Mesenchymal stem cell (in vitro differentiated cells and primary cell): ENCODE measurements around the gene CEP63.

Experiments used
- DNase-seq: peaks from one replicate; pipeline ENCODE4 v3.0.0-alpha.2; 2013
- H2AFZ ChIP-seq: one replicate; pipeline ENCODE4 v1.6.1; 2013; ENCODE audit warnings: low read depth, mild to moderate bottlenecking, control low read depth, inconsistent platforms, low read length, moderate library complexity
- H2AK5ac ChIP-seq: 2 replicates; pipeline ENCODE4 v1.6.1; 2013; ENCODE audit warnings: low read length, moderate library complexity, mild to moderate bottlenecking, inconsistent platforms; ENCODE audit not compliant: severe bottlenecking
- H2BK120ac ChIP-seq: one replicate; pipeline ENCODE4 v1.6.1; 2013; ENCODE audit warnings: low read depth, mild to moderate bottlenecking, inconsistent platforms, low read length, moderate library complexity
- H2BK12ac ChIP-seq, 2 experiments: one replicate each; pipeline ENCODE4 v1.6.1; 2013; ENCODE audit warnings: inconsistent platforms in 2 of 2, low read length in 2 of 2, mild to moderate bottlenecking in 2 of 2, moderate library complexity in 2 of 2, control low read depth in 1 of 2
- H2BK15ac ChIP-seq: one replicate; pipeline ENCODE4 v1.6.1; 2013; ENCODE audit warnings: mild to moderate bottlenecking, low read depth, inconsistent platforms; ENCODE audit not compliant: poor library complexity, severe bottlenecking
- H2BK5ac ChIP-seq: 2 replicates; pipeline ENCODE4 v1.6.1; 2013; ENCODE audit warnings: low read depth, mild to moderate bottlenecking, low read length, control low read depth, inconsistent platforms; ENCODE audit not compliant: poor library complexity, severe bottlenecking
- H3K14ac ChIP-seq, 2 experiments: one replicate each; pipeline ENCODE4 v1.6.1; 2013; ENCODE audit warnings: inconsistent platforms in 2 of 2, low read length in 2 of 2, control low read depth in 1 of 2, mild to moderate bottlenecking in 1 of 2, moderate library complexity in 1 of 2
- H3K18ac ChIP-seq, 2 experiments: one replicate each; pipeline ENCODE4 v1.6.1; 2013; ENCODE audit warnings: inconsistent platforms in 2 of 2, low read length in 2 of 2, control low read depth in 1 of 2, low read depth in 1 of 2, mild to moderate bottlenecking in 1 of 2
- H3K23ac ChIP-seq, 2 experiments: one replicate each; pipeline ENCODE4 v1.6.1; 2013; ENCODE audit warnings: inconsistent platforms in 2 of 2, low read length in 2 of 2, mild to moderate bottlenecking in 2 of 2, moderate library complexity in 2 of 2, control low read depth in 1 of 2
- H3K27ac ChIP-seq: 2 replicates; pipeline ENCODE4 v1.5.1; 2013; ENCODE audit warnings: mild to moderate bottlenecking, moderate library complexity, low read length, control low read depth, inconsistent platforms; ENCODE audit not compliant: poor library complexity, severe bottlenecking
- H3K27me3 ChIP-seq, 2 experiments: 2 replicates each; pipeline versions ENCODE4 v1.6.1 to v1.7.0; 2013; ENCODE audit warnings: low read length in 2 of 2, mild to moderate bottlenecking in 2 of 2, moderate library complexity in 2 of 2, control low read depth in 1 of 2, inconsistent platforms in 1 of 2; ENCODE audit not compliant: control insufficient read depth in 1 of 2, insufficient read depth in 1 of 2
- H3K36me3 ChIP-seq, 2 experiments: 2 replicates each; pipeline versions ENCODE4 v1.6.1 to v1.7.0; 2013; ENCODE audit warnings: low read length in 2 of 2, control low read depth in 1 of 2, inconsistent platforms in 1 of 2, low read depth in 1 of 2, mild to moderate bottlenecking in 1 of 2; ENCODE audit not compliant: insufficient read depth in 2 of 2, control insufficient read depth in 1 of 2
- H3K4ac ChIP-seq, 2 experiments: one replicate each; pipeline ENCODE4 v1.6.1; 2013; ENCODE audit warnings: inconsistent platforms in 2 of 2, low read length in 2 of 2, mild to moderate bottlenecking in 2 of 2, moderate library complexity in 2 of 2, control low read depth in 1 of 2, low read depth in 1 of 2
- H3K4me1 ChIP-seq: 2 replicates; pipeline ENCODE4 v1.6.1; 2013; ENCODE audit warnings: low read depth, low read length, control low read depth; ENCODE audit not compliant: control insufficient read depth, insufficient read depth
- H3K4me2 ChIP-seq: 2 replicates; pipeline ENCODE4 v1.6.1; 2013; ENCODE audit warnings: low read length, mild to moderate bottlenecking, inconsistent platforms; ENCODE audit not compliant: poor library complexity, severe bottlenecking
- H3K4me3 ChIP-seq, 2 experiments: 2 replicates each; pipeline versions ENCODE4 v1.5.1 to v1.7.0; 2013; ENCODE audit warnings: low read length in 2 of 2, mild to moderate bottlenecking in 2 of 2, control low read depth in 1 of 2, low read depth in 1 of 2; ENCODE audit not compliant: insufficient read depth in 1 of 2
- H3K79me1 ChIP-seq: replicated peaks from 2 replicates; pipeline ENCODE4 v1.6.1; 2013; ENCODE audit warnings: mild to moderate bottlenecking, control low read depth, low read length, inconsistent platforms; ENCODE audit not compliant: poor library complexity, severe bottlenecking
- H3K9ac ChIP-seq: 2 replicates; pipeline ENCODE4 v1.7.0; 2013; ENCODE audit warnings: mild to moderate bottlenecking, low read length, moderate library complexity
- H3K9me3 ChIP-seq: 2 replicates; pipeline ENCODE4 v1.7.0; 2013; ENCODE audit warnings: mild to moderate bottlenecking, low read length; ENCODE audit not compliant: control insufficient read depth
- H4K8ac ChIP-seq: one replicate; pipeline ENCODE4 v1.6.1; 2013; ENCODE audit warnings: inconsistent platforms, mild to moderate bottlenecking, low read length, moderate library complexity
- H4K91ac ChIP-seq: one replicate; pipeline ENCODE4 v1.6.1; 2013; ENCODE audit warnings: mild to moderate bottlenecking, low read length, inconsistent platforms
- WGBS: methylation state at CpG from one replicate; pipeline ENCODE4 v1.1.7; 2013; ENCODE audit warnings: mixed read lengths; 5-methylcytosine and 5-hydroxymethylcytosine counted together

CEP63 gene

GRCh38 chr3:134462331-134462941 is 23.4 kb upstream of the CEP63 start:
- peak overlapping the region in 1 of 2 experiments; percentile 20 for H3K4me3 ChIP-seq
- no peaks in the 10 kb centered on the region for H3K27me3 ChIP-seq
- H2BK120ac ChIP-seq = peak overlapping the region; percentile 55
- H3K9ac ChIP-seq = peak overlapping the region; percentile 91
- no peaks in the 10 kb centered on the region for H3K36me3 ChIP-seq
- no peak overlapping the region for H3K14ac ChIP-seq
- no peak overlapping the region for H3K23ac ChIP-seq
- peaks cover 15% of the 10 kb centered on the region for H3K4me1 ChIP-seq
- H3K18ac ChIP-seq = peak overlapping the region; percentile 13 to 58
- peak overlapping the region; percentile 40 for H2AK5ac ChIP-seq
- H3K4me2 ChIP-seq = no peak overlapping the region
- H2BK12ac ChIP-seq = no peak overlapping the region
- no peak overlapping the region for H2BK5ac ChIP-seq
- H4K91ac ChIP-seq = no peak overlapping the region
- peak; percentile 62 for DNase-seq
- H2AFZ ChIP-seq = no peak overlapping the region
- 19% methylated on average over 4 of the region's 5 CpGs for WGBS
- H2BK15ac ChIP-seq = no peak overlapping the region
- peak overlapping the region; percentile 70 for H4K8ac ChIP-seq
- H3K27ac ChIP-seq = peak overlapping the region; percentile 53
- no peaks in the 10 kb centered on the region for H3K9me3 ChIP-seq
- H3K4ac ChIP-seq = peak overlapping the region in 1 of 2 experiments; percentile 57
- no peaks in the 10 kb centered on the region for H3K79me1 ChIP-seq

DNA sequence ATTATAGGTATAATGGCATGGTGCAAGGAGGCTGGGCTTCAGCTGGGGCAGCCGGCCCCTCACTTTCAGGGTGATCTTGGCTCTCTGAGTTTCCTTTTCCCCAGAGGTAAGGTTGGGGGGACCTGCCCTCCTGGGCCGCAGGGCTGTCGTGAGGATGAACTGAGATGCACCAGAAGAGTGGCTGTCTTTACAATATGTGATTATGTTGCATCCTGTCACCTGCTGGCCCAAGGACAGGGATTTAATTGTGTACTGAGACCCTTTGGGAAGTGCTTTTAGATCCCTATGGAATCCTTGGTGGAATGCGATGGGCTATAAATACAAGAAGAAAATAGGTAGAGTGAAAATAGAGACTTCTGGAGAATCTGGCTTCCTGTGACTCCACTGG is 22.2 kb upstream of the CEP63 start:
- Histone ChIP-seq H3K4me1 (peaks cover 15% of the 10 kb centered on the region), H2AK5ac (peak overlapping the region; percentile 23), H4K8ac (peak overlapping the region; percentile 1), H2BK120ac (no peak overlapping the region), H3K9me3 (no peaks in the 10 kb centered on the region), H2AFZ (no peak overlapping the region), H3K4me3 (peak overlapping the region in 1 of 2 experiments; percentile 30), H2BK12ac (no peak overlapping the region), H3K14ac (no peak overlapping the region), H3K36me3 (no peaks in the 10 kb centered on the region), H3K27me3 (no peaks in the 10 kb centered on the region), H3K27ac (no peak overlapping the region), H3K9ac (peak overlapping the region; percentile 91), H3K23ac (no peak overlapping the region), H4K91ac (no peak overlapping the region), H3K79me1 (no peaks in the 10 kb centered on the region), H3K4ac (no peak overlapping the region), H2BK15ac (peak overlapping the region; percentile 66), H3K4me2 (no peak overlapping the region), H3K18ac (peak overlapping the region in 1 of 2 experiments; percentile 75), H2BK5ac (peak overlapping the region; percentile 40)
- DNase-seq = no peak
- WGBS = 77% methylated on average over 3 of the region's 4 CpGs

DNA sequence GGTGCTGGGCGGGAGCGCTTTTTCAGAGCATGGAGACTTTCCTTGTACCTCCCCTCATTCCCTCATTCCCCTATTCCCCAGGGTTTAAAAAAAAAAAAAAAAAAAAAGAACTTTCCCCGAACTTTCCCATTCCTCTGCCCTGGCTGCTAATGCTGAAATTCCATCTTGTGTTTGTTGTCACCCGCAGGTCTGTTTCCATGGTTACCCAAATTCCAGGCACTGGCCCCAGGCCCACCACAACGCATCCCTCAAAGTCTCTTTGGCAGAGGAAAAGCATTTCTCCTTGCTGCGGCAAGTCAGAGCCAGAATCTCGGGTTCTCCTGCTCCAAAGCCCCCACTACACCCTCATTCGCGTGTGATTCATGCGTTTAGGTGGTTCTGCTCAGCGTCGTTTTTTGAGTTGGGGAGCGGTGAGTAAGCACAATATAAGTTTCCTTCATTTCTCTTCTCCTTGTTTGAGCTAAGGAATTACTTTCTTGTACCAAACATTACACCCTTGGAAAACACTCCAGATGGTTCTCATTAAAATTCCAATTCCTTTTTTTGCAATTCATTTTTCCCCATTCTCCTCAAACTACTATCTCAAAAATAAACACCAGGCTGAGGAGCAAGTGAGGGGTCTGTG is 21.7 kb upstream of the CEP63 start:
- Histone ChIP-seq H3K79me1 (no peaks in the 10 kb centered on the region), H3K4me2 (no peak overlapping the region), H3K4me1 (peaks cover 15% of the 10 kb centered on the region), H3K36me3 (no peaks in the 10 kb centered on the region), H4K8ac (no peak overlapping the region), H3K27ac (no peak overlapping the region), H3K4me3 (peak overlapping the region in 1 of 2 experiments; percentile 59), H2AK5ac (no peak overlapping the region), H2AFZ (no peak overlapping the region), H3K9me3 (no peaks in the 10 kb centered on the region), H4K91ac (no peak overlapping the region), H2BK120ac (no peak overlapping the region), H3K9ac (peak overlapping the region; percentile 91), H2BK15ac (no peak overlapping the region), H2BK12ac (no peak overlapping the region), H2BK5ac (no peak overlapping the region), H3K23ac (no peak overlapping the region), H3K18ac (peak overlapping the region in 1 of 2 experiments; percentile 38), H3K14ac (no peak overlapping the region), H3K27me3 (no peaks in the 10 kb centered on the region), H3K4ac (no peak overlapping the region)
- peak; percentile 89 for DNase-seq
- 18% methylated on average over 12 of the region's 13 CpGs for WGBS

DNA sequence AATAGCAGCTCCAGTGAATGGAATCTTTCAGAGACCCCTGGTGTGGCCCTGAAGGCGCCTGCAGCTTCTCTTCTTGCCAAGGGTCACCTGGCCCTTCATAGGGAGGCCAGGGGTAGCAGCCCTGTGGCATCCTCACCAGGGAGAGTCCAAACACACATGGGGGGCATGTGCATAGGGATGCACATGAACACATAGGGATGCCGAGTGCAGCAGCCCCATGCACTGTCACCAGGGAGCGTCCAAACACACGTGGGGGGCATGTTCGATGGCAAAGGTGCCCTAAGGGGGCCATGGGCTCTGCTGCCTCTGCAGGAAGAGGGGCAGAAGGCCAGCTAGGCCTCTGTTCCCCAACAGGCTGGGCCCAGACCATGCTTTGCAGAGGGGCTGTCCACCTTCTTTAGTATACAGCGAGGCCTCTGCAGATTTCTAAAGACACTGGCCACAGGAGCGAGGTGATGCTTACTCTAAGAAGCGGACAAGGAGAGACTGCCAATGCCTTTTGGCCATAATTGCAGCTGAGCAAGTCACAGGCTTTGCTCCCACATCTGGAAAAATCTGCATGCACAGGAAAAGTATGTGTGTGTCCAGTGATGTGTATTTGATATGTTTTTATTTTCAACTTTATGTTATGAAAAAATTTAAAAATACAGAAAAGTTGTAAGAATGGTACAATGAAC is 21.0 kb upstream of the CEP63 start:
- Histone ChIP-seq H3K4me3 (peak overlapping the region in 1 of 2 experiments; percentile 59), H4K91ac (peak overlapping the region; percentile 9), H3K14ac (peak overlapping the region in 1 of 2 experiments; percentile 61), H2BK15ac (no peak overlapping the region), H2BK120ac (no peak overlapping the region), H2AK5ac (peak overlapping the region; percentile 15), H3K4me1 (peaks cover 15% of the 10 kb centered on the region), H2BK5ac (no peak overlapping the region), H3K79me1 (no peaks in the 10 kb centered on the region), H2BK12ac (peak overlapping the region in 1 of 2 experiments; percentile 8), H3K18ac (peak overlapping the region in 1 of 2 experiments; percentile 2), H3K4ac (no peak overlapping the region), H4K8ac (peak overlapping the region; percentile 27), H3K4me2 (no peak overlapping the region), H3K9ac (peak overlapping the region; percentile 91), H2AFZ (no peak overlapping the region), H3K36me3 (no peaks in the 10 kb centered on the region), H3K27me3 (no peaks in the 10 kb centered on the region), H3K23ac (no peak overlapping the region), H3K9me3 (no peaks in the 10 kb centered on the region), H3K27ac (no peak overlapping the region)
- DNase-seq = no peak
- WGBS = 89% methylated on average over 8 of the region's 8 CpGs
